ENCODE results near the gene GON7. TPM values are rescaled to one million over a fixed set of nuclear protein-coding genes. Genes with fewer than 3 reads are reported as not detected.
A peak's percentile ranks its signal among the peaks of the same experiment; 100 is the strongest.
"Not testable (repeated sequence)": the region's sequence is repeated elsewhere in the genome, so short reads cannot be mapped to it uniquely, and the experiment has no call there.

The GON7 gene
- total RNA-seq, 4 donors from 2014 or later: 9.2 to 15.2 (median 10.2) TPM

DNA sequence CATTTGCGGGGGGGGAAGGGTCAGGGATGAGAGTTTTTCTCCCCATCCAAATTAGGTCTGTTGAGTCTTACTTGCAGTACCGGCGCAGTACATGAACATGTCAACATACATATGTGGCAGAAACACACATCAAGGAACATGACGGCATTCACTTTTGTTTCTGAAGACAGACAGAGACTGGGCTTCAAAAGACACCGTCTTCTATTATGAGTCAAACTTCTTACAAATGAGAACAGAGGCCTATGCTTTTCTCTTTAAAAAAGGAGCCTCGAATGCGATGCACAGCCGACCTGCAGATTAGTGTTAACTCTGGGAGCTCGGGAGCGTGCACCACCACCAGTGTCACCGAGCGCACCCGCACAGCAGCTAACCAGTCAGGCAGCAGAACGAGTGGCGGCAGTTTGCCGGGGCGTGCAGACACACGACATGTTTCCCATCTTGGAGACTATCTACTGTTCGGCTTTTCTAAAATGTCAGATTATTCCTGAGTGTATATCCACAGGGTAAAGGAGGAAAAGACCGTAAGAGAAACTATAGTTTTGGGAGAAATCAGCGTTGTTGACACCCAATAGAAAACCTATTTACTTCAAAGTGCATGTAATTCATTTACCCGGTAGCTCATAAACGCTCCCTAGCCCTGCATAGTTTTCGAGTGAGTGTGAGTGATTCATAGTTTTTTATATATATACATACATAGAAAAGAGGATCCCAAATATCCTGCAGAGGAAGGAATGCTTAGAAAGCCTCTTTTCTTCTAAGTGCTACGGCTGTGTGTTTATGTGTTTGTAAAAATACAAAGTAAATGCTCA lies 33.2 kb upstream of the GON7 start:
- TF ChIP-seq, protein P1, sequence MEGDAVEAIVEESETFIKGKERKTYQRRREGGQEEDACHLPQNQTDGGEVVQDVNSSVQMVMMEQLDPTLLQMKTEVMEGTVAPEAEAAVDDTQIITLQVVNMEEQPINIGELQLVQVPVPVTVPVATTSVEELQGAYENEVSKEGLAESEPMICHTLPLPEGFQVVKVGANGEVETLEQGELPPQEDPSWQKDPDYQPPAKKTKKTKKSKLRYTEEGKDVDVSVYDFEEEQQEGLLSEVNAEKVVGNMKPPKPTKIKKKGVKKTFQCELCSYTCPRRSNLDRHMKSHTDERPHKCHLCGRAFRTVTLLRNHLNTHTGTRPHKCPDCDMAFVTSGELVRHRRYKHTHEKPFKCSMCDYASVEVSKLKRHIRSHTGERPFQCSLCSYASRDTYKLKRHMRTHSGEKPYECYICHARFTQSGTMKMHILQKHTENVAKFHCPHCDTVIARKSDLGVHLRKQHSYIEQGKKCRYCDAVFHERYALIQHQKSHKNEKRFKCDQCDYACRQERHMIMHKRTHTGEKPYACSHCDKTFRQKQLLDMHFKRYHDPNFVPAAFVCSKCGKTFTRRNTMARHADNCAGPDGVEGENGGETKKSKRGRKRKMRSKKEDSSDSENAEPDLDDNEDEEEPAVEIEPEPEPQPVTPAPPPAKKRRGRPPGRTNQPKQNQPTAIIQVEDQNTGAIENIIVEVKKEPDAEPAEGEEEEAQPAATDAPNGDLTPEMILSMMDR (IDR thresholded peaks at IDR 0.05): no peak
- TF ChIP-seq POLR2A (IDR thresholded peaks at IDR 0.05): no peak
- WGBS, 2 donors: 83 to 87% methylated on average over 25 of the region's 25 CpGs

DNA sequence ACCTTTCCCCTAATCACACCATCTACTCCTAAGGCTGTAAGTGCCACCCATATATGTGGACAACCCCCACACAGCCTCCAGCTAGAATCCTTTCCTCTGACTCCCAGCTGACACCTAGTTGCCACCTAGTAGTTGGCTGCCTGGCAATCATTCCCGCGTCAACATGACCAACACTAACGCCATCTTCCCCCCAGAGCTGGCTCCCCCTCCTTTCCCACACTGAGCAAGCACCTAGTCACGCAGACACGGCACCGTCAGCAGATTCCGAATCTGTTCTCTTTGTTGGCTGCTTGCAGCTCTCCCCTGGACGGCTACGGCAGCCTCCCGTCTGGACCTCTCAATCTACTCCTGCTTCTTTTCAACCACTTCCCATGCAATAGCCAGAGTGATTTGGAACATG lies 27.9 kb upstream of the GON7 start:
- H3K4me1 ChIP-seq: peaks cover 0 to 16% (median 0%) of the 10 kb centered on the region in 3 donors
- TF ChIP-seq, protein P1 (IDR thresholded peaks at IDR 0.05): no peak
- no peak for TF ChIP-seq POLR2A (IDR thresholded peaks at IDR 0.05)
- intact Hi-C loops (cut with DNase I): no loop called here
- H3K27ac ChIP-seq: no peak overlapping the region
- H3K36me3 ChIP-seq: peaks cover 0 to 2% (median under 1%) of the 10 kb centered on the region in 3 donors
- 36 to 53% methylated on average over 10 of the region's 10 CpGs for WGBS, 2 donors
- DNase-seq: no peak
- no peaks in the 10 kb centered on the region for H3K27me3 ChIP-seq
- no peaks in the 10 kb centered on the region for H3K9me3 ChIP-seq
- H3K4me3 ChIP-seq: no peak overlapping the region

More for the DNA sequence above, 33.2 kb upstream of the GON7 start:
- no peak for DNase-seq
- intact Hi-C loops (cut with DNase I): no loop called here
- Histone ChIP-seq H3K27me3 (no peaks in the 10 kb centered on the region), H3K9me3 (no peaks in the 10 kb centered on the region), H3K27ac (no peak overlapping the region), H3K36me3 (peaks cover 0 to 54% (median 19%) of the 10 kb centered on the region in 3 donors), H3K4me1 (no peaks in the 10 kb centered on the region), H3K4me3 (no peak overlapping the region)

DNA sequence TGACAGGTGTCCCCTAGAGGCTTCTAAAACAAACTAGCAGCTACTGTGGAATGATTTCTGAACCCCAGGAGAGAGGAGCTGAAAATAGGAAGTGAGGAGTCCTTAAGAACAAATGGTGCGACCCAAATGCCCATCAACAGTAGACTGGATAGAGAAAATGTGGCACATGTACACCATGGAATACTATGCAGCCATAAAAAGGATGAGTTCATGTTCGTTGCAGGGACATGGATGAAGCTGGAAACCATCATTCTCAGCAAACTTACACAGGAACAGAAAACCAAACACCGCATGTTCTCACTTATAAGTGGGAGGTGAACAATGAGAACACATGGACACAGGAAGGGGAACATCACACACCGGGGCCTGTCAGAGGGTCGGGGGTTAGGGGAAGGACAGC lies 26.2 kb upstream of the GON7 start:
- DNase-seq; H3K4me3 ChIP-seq; intact Hi-C loops (cut with DNase I); H3K27ac ChIP-seq; H3K27me3 ChIP-seq; H3K9me3 ChIP-seq: not testable (repeated sequence)
- Histone ChIP-seq H3K4me1 (peaks cover 0 to 16% (median 0%) of the 10 kb centered on the region in 3 donors), H3K36me3 (peaks cover 0 to 10% (median 0%) of the 10 kb centered on the region in 3 donors)
- WGBS, 2 donors: 86 to 90% methylated on average over 5 of the region's 5 CpGs

DNA sequence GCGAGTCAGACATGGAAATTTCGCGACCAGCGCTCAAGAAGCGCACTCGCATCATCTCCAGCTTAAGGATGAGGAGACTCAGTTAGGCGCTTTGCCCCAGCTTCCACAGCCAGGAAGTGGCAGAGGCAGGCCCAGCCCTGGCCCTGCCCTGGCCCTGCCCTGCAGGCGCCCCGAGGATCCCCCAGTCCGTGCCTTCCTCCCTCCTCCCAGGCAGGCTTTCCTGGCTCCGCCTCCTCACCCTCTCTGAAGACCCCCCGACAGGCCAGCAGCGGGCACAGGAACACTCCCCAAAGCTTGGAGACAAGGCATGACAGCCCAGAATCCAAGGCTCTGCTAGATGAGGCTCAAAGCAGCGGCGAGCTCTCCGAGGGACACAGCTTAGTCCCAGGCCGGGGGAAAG lies 25.3 kb upstream of the GON7 start:
- Histone ChIP-seq H3K4me1 (peaks cover 0 to 16% (median 0%) of the 10 kb centered on the region in 3 donors), H3K4me3 (peak overlapping the region in 2 of 4 donors; percentile 17 to 40), H3K36me3 (peaks cover 0 to 20% (median 5%) of the 10 kb centered on the region in 3 donors), H3K27me3 (no peaks in the 10 kb centered on the region), H3K27ac (no peak overlapping the region), H3K9me3 (no peaks in the 10 kb centered on the region)
- TF ChIP-seq, protein P1 (IDR thresholded peaks at IDR 0.05): no peak
- no peak for TF ChIP-seq POLR2A (IDR thresholded peaks at IDR 0.05)
- WGBS, 2 donors: 81 to 88% methylated on average over 5 to 9 of the region's 17 CpGs
- intact Hi-C loops (cut with DNase I): no loop called here
- no peak for DNase-seq

DNA sequence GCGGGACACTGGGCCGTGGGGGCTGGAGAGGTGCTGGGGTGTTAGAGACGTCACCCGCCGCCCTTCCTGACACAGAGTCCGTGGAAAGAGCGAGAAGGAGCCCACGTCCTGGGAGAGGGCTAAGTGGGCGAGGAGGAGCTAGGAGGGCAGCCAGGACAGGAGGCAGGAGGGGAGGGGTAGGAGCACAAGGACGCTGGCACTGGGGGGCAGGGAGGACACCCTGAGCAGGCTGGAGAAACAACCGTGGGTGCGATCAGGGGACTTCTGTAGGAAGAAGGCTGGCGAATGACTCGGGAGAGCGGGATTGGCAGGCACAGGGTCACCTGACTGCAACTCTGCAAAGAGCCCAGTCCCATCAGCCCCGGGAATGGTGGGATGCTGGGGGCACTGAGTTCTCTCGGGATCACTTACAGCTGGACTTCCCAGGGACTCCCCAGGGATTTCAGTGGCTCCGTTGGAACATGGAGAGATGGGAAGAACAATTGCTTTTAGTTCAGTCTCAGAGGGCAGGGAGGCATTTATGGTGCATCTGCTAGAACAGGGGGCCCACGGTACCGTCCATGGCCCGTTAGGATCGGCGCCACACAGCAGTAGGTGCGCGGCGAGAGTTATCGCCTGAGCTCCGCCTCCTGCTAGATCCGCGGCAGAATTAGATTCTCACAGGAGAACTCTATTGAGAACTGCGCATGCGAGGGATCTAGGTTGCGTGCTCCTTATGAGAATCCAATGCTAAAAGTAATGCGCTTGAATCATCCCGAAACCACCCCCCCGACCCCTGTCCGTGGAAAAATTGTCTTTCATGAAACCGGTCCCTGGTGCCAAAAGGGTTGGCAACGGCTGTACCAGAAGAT lies 24.5 kb upstream of the GON7 start:
- Histone ChIP-seq H3K9me3 (no peaks in the 10 kb centered on the region), H3K4me3 (peak overlapping the region; percentile 16 to 61 (median 28)), H3K36me3 (peaks cover 0 to 28% (median 6%) of the 10 kb centered on the region in 3 donors), H3K27ac (no peak overlapping the region), H3K4me1 (peaks cover 0 to 16% (median 0%) of the 10 kb centered on the region in 3 donors), H3K27me3 (no peaks in the 10 kb centered on the region)
- 15 to 50% methylated on average over 33 to 39 of the region's 39 CpGs for WGBS, 2 donors
- TF ChIP-seq, protein P1 (IDR thresholded peaks at IDR 0.05): no peak
- TF ChIP-seq POLR2A (IDR thresholded peaks at IDR 0.05): no peak
- intact Hi-C loops (cut with DNase I): no loop called here
- no peak for DNase-seq
